CD4-positive, alpha-beta T cell (primary cell): ENCODE results near the gene SECISBP2L. TPM values are rescaled to one million over a fixed set of nuclear protein-coding genes. Genes with fewer than 3 reads are reported as not detected.

Experiments
- ATAC-seq: fragments of 200-7000 bp; cut with Tn5 transposase; one replicate; pipeline ENCODE4 v1.10.0; 2022; ENCODE audit warnings: mild to moderate bottlenecking; ENCODE audit not compliant: poor library complexity
- CTCF ChIA-PET: fragments of 350-600 bp; sonication (Branson Sonifier 250); formaldehyde crosslinking; loops from one replicate; lab custom pipeline; 2021; ENCODE audit warnings: antibody characterized with exemption, inconsistent platforms; lab: Charles Lee
- POLR2A ChIA-PET: fragments of 350-600 bp; sonication (Branson Sonifier 250); formaldehyde crosslinking; loops from one replicate; lab custom pipeline; 2021; ENCODE audit warnings: antibody characterized with exemption, inconsistent platforms; lab: Charles Lee
- DNase-seq, 14 experiments: peaks; one replicate each; pipeline ENCODE4 v3.0.0-alpha.2; 2013 to 2020; ENCODE audit warnings: mixed read lengths in 2 of 14
- H3K27ac ChIP-seq, 2 donors: one replicate each; pipeline versions ENCODE4 v1.5.1 to v1.7.0; 2013; ENCODE audit warnings: low read length in 2 of 2, low read depth in 1 of 2, mild to moderate bottlenecking in 1 of 2
- H3K27me3 ChIP-seq, 2 experiments: 1 replicate in 1 of 2; 2 replicates in 1 of 2; pipeline versions ENCODE4 v1.6.1 to v1.7.0; 2013; ENCODE audit warnings: low read length in 2 of 2, control low read depth in 1 of 2, mild to moderate bottlenecking in 1 of 2, moderate library complexity in 1 of 2; ENCODE audit not compliant: insufficient read depth in 2 of 2, control insufficient read depth in 1 of 2
- H3K36me3 ChIP-seq: one replicate; pipeline ENCODE4 v1.6.1; 2013; ENCODE audit warnings: low read length, control low read depth; ENCODE audit not compliant: insufficient read depth
- H3K4me1 ChIP-seq: one replicate; pipeline ENCODE4 v1.6.1; 2013; ENCODE audit warnings: low read length, control low read depth; ENCODE audit not compliant: insufficient read depth
- H3K4me3 ChIP-seq: one replicate; pipeline ENCODE4 v1.5.1; 2013; ENCODE audit warnings: mild to moderate bottlenecking, low read length, moderate library complexity
- H3K9me3 ChIP-seq, 2 experiments: 1 replicate in 1 of 2; 2 replicates in 1 of 2; pipeline versions ENCODE4 v1.6.1 to v1.7.0; 2013; ENCODE audit warnings: low read length in 2 of 2, mild to moderate bottlenecking in 2 of 2, control low read depth in 1 of 2, moderate library complexity in 1 of 2; ENCODE audit not compliant: control insufficient read depth in 1 of 2, insufficient read depth in 1 of 2
- H3K27ac Mint-ChIP-seq: one replicate; pipeline ENCODE4 v1.8.0; 2020; ENCODE audit warnings: mixed read lengths
- H3K27me3 Mint-ChIP-seq: one replicate; pipeline ENCODE4 v1.8.0; 2021; ENCODE audit warnings: mixed read lengths
- H3K36me3 Mint-ChIP-seq: one replicate; pipeline ENCODE4 v1.8.0; 2021; ENCODE audit warnings: low read depth, mixed read lengths
- H3K4me1 Mint-ChIP-seq: one replicate; pipeline ENCODE4 v1.8.0; 2021; ENCODE audit warnings: low read depth, mixed read lengths
- H3K4me3 Mint-ChIP-seq: one replicate; pipeline ENCODE4 v1.8.0; 2020; ENCODE audit warnings: mild to moderate bottlenecking, mixed read lengths
- H3K9me3 Mint-ChIP-seq: one replicate; pipeline ENCODE4 v1.8.0; 2020; ENCODE audit warnings: mixed read lengths
- CTCF ChIP-seq: fragments of 200-600 bp; IDR thresholded peaks from one replicate; pipeline ENCODE4 v1.8.0; 2022; ENCODE audit warnings: antibody characterized with exemption, mild to moderate bottlenecking
- intact Hi-C, 2 experiments: fragments of 100-400 bp; cut with DNase I in 1 of 2; cut with micrococcal nuclease in 1 of 2; formaldehyde crosslinking; loops; one replicate each; pipeline versions ENCODE4 v1.15.1 to v1.9.0; 2023 to 2025; cut with DNase I, micrococcal nuclease
- total RNA-seq, 174 experiments: library from RNA in 2 of 174; stranded (reverse) in 2 of 174; gene quantifications; one replicate each; pipeline ENCODE4 v1.2.3 and lab custom pipeline; 2021 to 2026

Gene SECISBP2L
- total RNA-seq, 2 experiments from 2014 or later = 55.9 to 56.0 TPM

- no peaks in the 10 kb centered on the region for H3K27me3 Mint-ChIP-seq
- no peak for DNase-seq
- intact Hi-C loops = no loop called here
- no peak for TF ChIP-seq CTCF
- no peak overlapping the region for H3K27ac Mint-ChIP-seq
- H3K27me3 ChIP-seq = no peaks in the 10 kb centered on the region
- H3K4me3 ChIP-seq = no peak overlapping the region
- peaks cover 26% of the 10 kb centered on the region for H3K36me3 ChIP-seq
- H3K36me3 Mint-ChIP-seq = peaks cover 54% of the 10 kb centered on the region
- no peak overlapping the region for H3K4me3 Mint-ChIP-seq
- H3K9me3 Mint-ChIP-seq = no peaks in the 10 kb centered on the region
- CTCF ChIA-PET = no interaction called here
- H3K4me1 Mint-ChIP-seq = peaks cover 60% of the 10 kb centered on the region
- no peak overlapping the region for H3K27ac ChIP-seq
- H3K4me1 ChIP-seq = peaks cover 8% of the 10 kb centered on the region
- POLR2A ChIA-PET = interaction anchor here (1.6 kb wide), 1 partner anchor 9 kb away, joined by 5 read pairs; the partner anchor contains the start of gene SECISBP2L
- H3K9me3 ChIP-seq = no peaks in the 10 kb centered on the region
- ATAC-seq = no peak
Measured at GRCh38 chr15:49037546-49037940, 8.7 kb downstream of the SECISBP2L start.

DNA sequence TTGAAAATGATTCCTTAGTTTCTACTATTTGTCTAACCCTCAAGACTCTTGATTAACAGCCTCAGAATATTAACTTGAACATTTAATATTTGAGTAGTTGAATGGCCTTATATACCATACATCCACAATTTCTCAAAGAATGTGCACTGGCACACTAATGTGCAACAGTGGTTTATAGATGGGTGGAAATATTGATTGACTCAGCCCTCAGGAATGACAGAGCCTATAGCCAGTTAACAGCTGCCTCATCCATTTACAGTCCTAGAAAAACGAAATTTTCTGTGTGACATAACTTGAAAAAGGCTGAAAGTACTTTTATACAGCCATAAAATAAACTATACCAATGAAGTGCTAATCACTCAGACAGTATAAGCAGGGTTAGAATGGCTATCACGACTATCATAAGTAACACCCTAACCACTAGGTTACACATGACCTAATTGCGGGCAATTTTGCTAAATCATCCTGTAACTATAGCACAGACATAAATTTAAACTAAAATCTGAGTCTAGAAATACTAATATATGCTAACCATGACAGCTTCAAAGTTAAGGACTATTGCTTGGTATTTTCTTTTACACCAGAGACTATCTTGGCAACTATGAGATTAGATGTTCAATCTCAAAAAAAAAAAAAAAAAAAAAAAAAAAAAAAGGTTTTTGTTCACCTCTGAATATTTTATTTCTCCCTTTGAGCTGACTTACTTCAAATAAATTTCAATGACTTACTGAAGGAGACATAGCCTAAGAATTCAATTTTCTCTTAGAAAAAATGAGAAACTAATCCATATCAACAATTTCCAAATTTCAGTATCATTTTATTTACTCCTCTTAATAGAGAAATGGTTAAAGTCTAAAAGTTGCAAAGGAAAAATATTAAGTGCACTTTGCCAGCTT lies 9.3 kb downstream of the SECISBP2L start:
- no peak overlapping the region for H3K27ac ChIP-seq
- H3K27me3 Mint-ChIP-seq = no peaks in the 10 kb centered on the region
- peaks cover 55% of the 10 kb centered on the region for H3K36me3 Mint-ChIP-seq
- peak in 3 of 14 experiments; percentile 14 to 43 (median 16) for DNase-seq
- no peaks in the 10 kb centered on the region for H3K27me3 ChIP-seq
- peaks cover 4% of the 10 kb centered on the region for H3K4me1 ChIP-seq
- POLR2A ChIA-PET = interaction anchor here (1.3 to 1.6 kb wide), 2 partner anchors 9 to 10 kb away, joined by 5 to 6 read pairs; partner anchors contain the start of gene SECISBP2L
- CTCF ChIA-PET = interaction anchor here (0.8 kb wide), 1 partner anchor 9 kb away, joined by 3 read pairs; the partner anchor contains the start of gene SECISBP2L
- ATAC-seq = no peak
- no peak overlapping the region for H3K4me3 Mint-ChIP-seq
- H3K36me3 ChIP-seq = peaks cover 27% of the 10 kb centered on the region
- H3K4me3 ChIP-seq = no peak overlapping the region
- no peak for TF ChIP-seq CTCF
- H3K9me3 Mint-ChIP-seq = no peaks in the 10 kb centered on the region
- H3K4me1 Mint-ChIP-seq = peaks cover 61% of the 10 kb centered on the region
- no peak overlapping the region for H3K27ac Mint-ChIP-seq
- intact Hi-C loops = no loop called here
- H3K9me3 ChIP-seq = no peaks in the 10 kb centered on the region

DNA sequence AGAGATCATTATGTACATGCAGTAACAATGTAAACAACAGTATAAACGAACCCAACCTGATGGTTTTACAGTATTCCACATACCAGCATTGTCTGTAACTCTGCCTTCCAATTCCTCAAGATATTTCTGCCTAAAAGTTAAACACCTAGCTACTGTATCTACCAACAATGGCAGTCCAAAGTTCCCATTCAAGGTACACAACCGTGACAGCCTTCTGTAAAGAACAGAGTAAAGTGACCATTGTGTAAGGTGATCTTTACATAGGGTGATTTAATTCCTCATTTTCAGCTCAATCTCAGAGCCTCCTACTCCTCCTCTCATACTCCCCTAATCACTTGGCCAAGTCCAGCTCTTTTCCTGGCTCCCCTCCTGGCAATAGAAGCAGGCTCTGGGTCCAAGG lies 10.4 kb downstream of the SECISBP2L start:
- Histone ChIP-seq H3K9me3 (no peaks in the 10 kb centered on the region), H3K36me3 (peaks cover 27% of the 10 kb centered on the region), H3K27me3 (no peaks in the 10 kb centered on the region), H3K4me3 (no peak overlapping the region), H3K4me1 (peaks cover 4% of the 10 kb centered on the region), H3K27ac (no peak overlapping the region)
- Mint-ChIP-seq H3K4me1 (peaks cover 52% of the 10 kb centered on the region), H3K36me3 (peaks cover 58% of the 10 kb centered on the region), H3K27ac (no peak overlapping the region), H3K9me3 (no peaks in the 10 kb centered on the region), H3K27me3 (no peaks in the 10 kb centered on the region), H3K4me3 (no peak overlapping the region)
- DNase-seq (no peak), ATAC-seq (no peak)
- no peak for TF ChIP-seq CTCF
- intact Hi-C loops = no loop called here
- ChIA-PET CTCF (interaction anchor here (0.8 kb wide), 1 partner anchor 10 kb away, joined by 3 read pairs; the partner anchor contains the start of gene SECISBP2L), POLR2A (interaction anchor here (1.3 kb wide), 1 partner anchor 10 kb away, joined by 6 read pairs; the partner anchor contains the start of gene SECISBP2L)
